Liver (tissue), 9 donors: ENCODE measurements around the gene POLR3H. TPM values are rescaled to one million over a fixed set of nuclear protein-coding genes. Genes with fewer than 3 reads are reported as not detected.

Experiments used
- DNase-seq: peaks from one replicate; pipeline ENCODE4 v3.0.0-alpha.2; 2017; ENCODE audit warnings: low spot score
- H3K27ac ChIP-seq, 2 donors: one replicate each; pipeline ENCODE4 v1.7.0; 2013; ENCODE audit warnings: inconsistent platforms in 2 of 2, low read length in 2 of 2, control low read depth in 1 of 2, low read depth in 1 of 2, mild to moderate bottlenecking in 1 of 2
- H3K27me3 ChIP-seq, 4 donors: one replicate each; pipeline versions ENCODE4 v1.6.1 to v1.7.0; 2013; ENCODE audit warnings: low read length in 3 of 4, inconsistent platforms in 1 of 4, mild to moderate bottlenecking in 1 of 4, moderate library complexity in 1 of 4; ENCODE audit not compliant: control insufficient read depth in 4 of 4, insufficient read depth in 4 of 4
- H3K36me3 ChIP-seq, 4 donors: one replicate each; pipeline versions ENCODE4 v1.6.1 to v1.7.0; 2013; ENCODE audit warnings: low read length in 3 of 4, mild to moderate bottlenecking in 3 of 4, low read depth in 1 of 4, moderate library complexity in 1 of 4; ENCODE audit not compliant: control insufficient read depth in 4 of 4, insufficient read depth in 3 of 4
- H3K4me1 ChIP-seq, 4 donors: one replicate each; pipeline versions ENCODE4 v1.6.1 to v1.7.0; 2013; ENCODE audit warnings: low read length in 3 of 4, mild to moderate bottlenecking in 3 of 4, moderate library complexity in 1 of 4; ENCODE audit not compliant: control insufficient read depth in 4 of 4, insufficient read depth in 4 of 4
- H3K4me3 ChIP-seq, 3 donors: one replicate each; pipeline versions ENCODE4 v1.6.1 to v1.7.0; 2013; ENCODE audit warnings: low read length in 3 of 3, control low read depth in 1 of 3, low read depth in 1 of 3, mild to moderate bottlenecking in 1 of 3
- H3K9ac ChIP-seq, 2 donors: one replicate each; pipeline ENCODE4 v1.7.0; 2013; ENCODE audit warnings: low read length in 2 of 2, mild to moderate bottlenecking in 2 of 2, moderate library complexity in 2 of 2, control low read depth in 1 of 2, low read depth in 1 of 2
- H3K9me3 ChIP-seq, 4 donors: one replicate each; pipeline versions ENCODE4 v1.6.1 to v1.7.0; 2013; ENCODE audit warnings: low read length in 3 of 4; ENCODE audit not compliant: control insufficient read depth in 4 of 4
- ATF3 ChIP-seq: IDR thresholded peaks from 2 replicates; pipeline ENCODE4 v1.6.1; 2016; ENCODE audit warnings: antibody characterized with exemption
- CTCF ChIP-seq: fragments of 150-350 bp; IDR thresholded peaks from 2 replicates; pipeline ENCODE4 v1.5.1; 2017; ENCODE audit warnings: improper control_type of control experiment, low read depth, low read length; ENCODE audit not compliant: missing input control
- FOXA1 ChIP-seq: IDR thresholded peaks from 2 replicates; pipeline ENCODE4 v1.6.1; 2016; ENCODE audit warnings: antibody characterized with exemption
- FOXA2 ChIP-seq: IDR thresholded peaks from 2 replicates; pipeline ENCODE4 v1.6.1; 2016; ENCODE audit warnings: antibody characterized with exemption
- GABPA ChIP-seq, 2 donors: IDR thresholded peaks in 1 of 2; conservative IDR thresholded peaks in 1 of 2; 2 replicates each; pipeline ENCODE4 v1.6.1; 2016; ENCODE audit warnings: antibody characterized with exemption in 2 of 2, mild to moderate bottlenecking in 1 of 2, moderate library complexity in 1 of 2
- HNF4A ChIP-seq, 2 donors: conservative IDR thresholded peaks; 2 replicates each; pipeline ENCODE4 v1.6.1; 2016; ENCODE audit warnings: antibody characterized with exemption in 2 of 2, mild to moderate bottlenecking in 2 of 2
- HNF4G ChIP-seq: IDR thresholded peaks from 2 replicates; pipeline ENCODE4 v1.6.1; 2016; ENCODE audit warnings: antibody characterized with exemption
- JUND ChIP-seq, 2 donors: IDR thresholded peaks; 2 replicates each; pipeline ENCODE4 v1.6.1; 2016; ENCODE audit warnings: antibody characterized with exemption in 2 of 2
- MAX ChIP-seq: IDR thresholded peaks from 2 replicates; pipeline ENCODE4 v1.6.1; 2016; ENCODE audit warnings: antibody characterized with exemption
- NR2F2 ChIP-seq: IDR thresholded peaks from 2 replicates; pipeline ENCODE4 v1.6.1; 2016; ENCODE audit warnings: antibody characterized with exemption
- RAD21 ChIP-seq, 2 donors: IDR thresholded peaks; 2 replicates each; pipeline ENCODE4 v1.6.1; 2016; ENCODE audit warnings: antibody characterized with exemption in 2 of 2, mild to moderate bottlenecking in 2 of 2
- REST ChIP-seq: IDR thresholded peaks from 2 replicates; pipeline ENCODE4 v1.6.1; 2016; ENCODE audit warnings: antibody characterized with exemption, mild to moderate bottlenecking
- RXRA ChIP-seq, 2 donors: IDR thresholded peaks; 2 replicates each; pipeline ENCODE4 v1.6.1; 2017 to 2018; ENCODE audit warnings: antibody characterized with exemption in 2 of 2, mild to moderate bottlenecking in 1 of 2
- SP1 ChIP-seq: IDR thresholded peaks from 2 replicates; pipeline ENCODE4 v1.6.1; 2018; ENCODE audit warnings: antibody characterized with exemption, mild to moderate bottlenecking
- TAF1 ChIP-seq: conservative IDR thresholded peaks from 2 replicates; pipeline ENCODE4 v1.6.1; 2016; ENCODE audit warnings: antibody characterized with exemption, mild to moderate bottlenecking
- YY1 ChIP-seq: IDR thresholded peaks from 2 replicates; pipeline ENCODE4 v1.6.1; 2016; ENCODE audit warnings: antibody characterized with exemption, mild to moderate bottlenecking
- ZBTB33 ChIP-seq: IDR thresholded peaks from 2 replicates; pipeline ENCODE4 v1.6.1; 2016; ENCODE audit warnings: antibody characterized with exemption
- WGBS: extraction: QIAGEN DNeasy Blood & Tissue Kit; methylation state at CpG from one replicate; pipeline ENCODE4 v1.1.7; 2013; 5-methylcytosine and 5-hydroxymethylcytosine counted together
- polyA plus RNA-seq, 2 donors: library from polyadenylated mRNA; stranded (reverse) in 1 of 2; unstranded in 1 of 2; fragments of 200-250 nt in 1 of 2; fragments of >200 nt in 1 of 2; fragmentation: Nextera tagmentation in 1 of 2; extraction: Ambion mirVana in 1 of 2; gene quantifications; one replicate each; pipeline versions ENCODE4 v1.2.1 to v1.2.3, GENCODE V29; 2013 to 2015
- total RNA-seq, 2 donors: library from RNA; depleted of rRNA; stranded (reverse); fragments of >200 nt; gene quantifications; one replicate each; pipeline ENCODE4 v1.2.3, GENCODE V29; 2014
- donor health status: healthy.
- donor health status: healthy.
- donor health status: healthy.
- donor health status: healthy.
- donor health status: healthy.

The POLR3H gene
- total and polyA plus RNA-seq, 4 donors = 11.7 to 37.7 (median 27.1) TPM

GRCh38 chr22:41562461-41562860 lies 18.2 kb upstream of the POLR3H start:
- Histone ChIP-seq H3K27ac (no peak overlapping the region), H3K9me3 (no peaks in the 10 kb centered on the region), H3K9ac (no peak overlapping the region), H3K27me3 (no peaks in the 10 kb centered on the region), H3K4me1 (peaks cover 0 to 6% (median 3%) of the 10 kb centered on the region in 4 donors), H3K4me3 (no peak overlapping the region), H3K36me3 (no peaks in the 10 kb centered on the region)
- WGBS = 90% methylated on average over 4 of the region's 4 CpGs
- TF ChIP-seq FOXA2 (no peak), NR2F2 (no peak), MAX (no peak), FOXA1 (no peak), YY1 (no peak), HNF4A (conservative IDR thresholded peaks at IDR 0.05) (no peak), TAF1 (no peak), GABPA (IDR thresholded peaks at IDR 0.05 in 1 of 2, conservative IDR thresholded peaks at IDR 0.05 in 1 of 2) (no peak), REST (no peak), JUND (IDR thresholded peaks at IDR 0.05) (no peak), RXRA (IDR thresholded peaks at IDR 0.05) (no peak), RAD21 (IDR thresholded peaks at IDR 0.05) (no peak), ATF3 (no peak), ZBTB33 (no peak)
- no peak for DNase-seq

GRCh38 chr22:41561788-41562187 lies 17.5 kb upstream of the POLR3H start:
- WGBS = 74% methylated on average over 5 of the region's 5 CpGs
- no peak for DNase-seq
- no peak overlapping the region for H3K27ac ChIP-seq
- H3K36me3 ChIP-seq = no peaks in the 10 kb centered on the region
- no peaks in the 10 kb centered on the region for H3K9me3 ChIP-seq
- H3K27me3 ChIP-seq = no peaks in the 10 kb centered on the region
- peak overlapping the region in 1 of 3 donors; percentile 43 for H3K4me3 ChIP-seq
- TF ChIP-seq TAF1 = no peak
- TF ChIP-seq MAX = no peak
- no peak for TF ChIP-seq HNF4G
- TF ChIP-seq FOXA2 = no peak
- no peak for TF ChIP-seq HNF4A (conservative IDR thresholded peaks at IDR 0.05)
- TF ChIP-seq SP1 = no peak
- TF ChIP-seq ATF3 = no peak
- no peak for TF ChIP-seq CTCF
- TF ChIP-seq JUND (IDR thresholded peaks at IDR 0.05) = no peak
- TF ChIP-seq GABPA (IDR thresholded peaks at IDR 0.05 in 1 of 2, conservative IDR thresholded peaks at IDR 0.05 in 1 of 2) = no peak
- TF ChIP-seq RAD21 (IDR thresholded peaks at IDR 0.05) = no peak
- no peak for TF ChIP-seq RXRA (IDR thresholded peaks at IDR 0.05)
- H3K9ac ChIP-seq = no peak overlapping the region
- H3K4me1 ChIP-seq = peaks cover 0 to 7% (median 4%) of the 10 kb centered on the region in 4 donors
